Gastrocnemius medialis (tissue), 4 donors: ENCODE data around the gene ASB1. TPM values are rescaled to one million over a fixed set of nuclear protein-coding genes. Genes with fewer than 3 reads are reported as not detected.

Experiments used
- ATAC-seq, 2 donors: fragments of 150-250 bp; one replicate each; pipeline ENCODE4 v1.9.1; 2016
- DNase-seq, 2 donors: peaks; one replicate each; pipeline ENCODE4 v3.0.0-alpha.2; 2019
- H3K27ac ChIP-seq, 4 donors: fragments of 200-600 bp; sonication (generic); 1 replicate in 1 of 4; 2 replicates in 3 of 4; pipeline ENCODE4 v1.5.1; 2016 to 2018; ENCODE audit warnings: mild to moderate bottlenecking in 2 of 4, moderate library complexity in 1 of 4
- H3K27me3 ChIP-seq, 3 donors: fragments of 200-600 bp; sonication (generic) in 2 of 3; 1 replicate in 1 of 3; 2 replicates in 2 of 3; pipeline versions ENCODE4 v1.5.1 to v1.6.0; 2016 to 2019; ENCODE audit warnings: mild to moderate bottlenecking in 1 of 3, moderate library complexity in 1 of 3
- H3K36me3 ChIP-seq, 2 donors: fragments of 200-600 bp; sonication (generic) in 1 of 2; one replicate each; pipeline ENCODE4 v1.5.1; 2017 to 2018
- H3K4me1 ChIP-seq, 2 donors: fragments of 200-600 bp; sonication (generic) in 1 of 2; one replicate each; pipeline ENCODE4 v1.5.1; 2016 to 2017; ENCODE audit warnings: mild to moderate bottlenecking in 2 of 2
- H3K4me3 ChIP-seq, 4 donors: fragments of 200-600 bp; sonication (generic) in 3 of 4; 1 replicate in 1 of 4; 2 replicates in 3 of 4; pipeline ENCODE4 v1.5.1; 2016 to 2019; ENCODE audit warnings: mild to moderate bottlenecking in 2 of 4
- H3K9me3 ChIP-seq, 3 donors: fragments of 200-600 bp; sonication (generic) in 2 of 3; 1 replicate in 1 of 3; 2 replicates in 2 of 3; pipeline ENCODE4 v1.5.1; 2016 to 2019
- POLR2A ChIP-seq, 2 donors: fragments of 450-650 bp; IDR thresholded peaks; one replicate each; pipeline ENCODE4 v1.6.1; 2017; ENCODE audit warnings: antibody characterized with exemption in 2 of 2, mild to moderate bottlenecking in 2 of 2, moderate library complexity in 2 of 2
- in situ Hi-C, 4 donors: fragments of 200-750 bp; cut with MboI; loops; one replicate each; pipeline versions ENCODE4 v1.15.0 to v1.8.0; 2017; ENCODE audit warnings: low sequenced_read_pairs in 4 of 4
- intact Hi-C: fragments of 100-400 bp; cut with DNase I; formaldehyde crosslinking; loops from one replicate; pipeline ENCODE4 v1.15.1; 2023; ENCODE audit warnings: low total_unique reads
- total RNA-seq, 4 donors: library from RNA; depleted of rRNA; stranded (reverse); fragments of >200 nt; gene quantifications; one replicate each; pipeline versions ENCODE4 v1.1.0 to v1.2.3, GENCODE V29; 2016
- TF ChIP-seq, protein P1 (sequence below), 5 experiments: fragments of 450-650 bp in 3 of 5; fragments of 200-600 bp in 2 of 5; sonication (generic) in 2 of 5; IDR thresholded peaks in 4 of 5; conservative IDR thresholded peaks in 1 of 5; 1 replicate in 4 of 5; 2 replicates in 1 of 5; pipeline ENCODE4 v1.5.1; 2016 to 2019; ENCODE audit warnings: antibody characterized with exemption in 5 of 5, mild to moderate bottlenecking in 3 of 5, moderate library complexity in 3 of 5

Gene ASB1
- total RNA-seq, 4 donors from 2014 or later, result 17.1 to 33.6 (median 26.3) TPM

DNA sequence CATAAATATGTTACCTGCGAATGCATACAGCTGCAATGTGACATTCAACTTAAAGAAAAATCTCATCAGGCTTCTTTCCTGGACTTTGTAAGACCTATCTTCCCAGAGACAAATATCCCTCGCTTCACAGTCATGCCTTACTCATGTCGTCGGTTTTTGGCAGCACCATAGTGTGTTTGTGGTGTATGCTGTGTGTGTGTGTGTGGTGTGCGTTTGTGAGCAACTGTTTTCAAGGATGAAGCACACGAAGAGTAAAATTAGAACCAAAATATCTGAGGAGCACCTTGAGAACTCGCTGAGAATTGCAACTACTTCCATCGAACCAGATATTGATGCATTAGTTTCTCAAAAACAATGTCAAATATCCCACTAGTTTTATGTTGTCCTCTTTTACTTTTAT, 56.9 kb downstream of the ASB1 start:
- Histone ChIP-seq H3K9me3 (no peaks in the 10 kb centered on the region), H3K36me3 (no peaks in the 10 kb centered on the region), H3K4me1 (no peaks in the 10 kb centered on the region), H3K4me3 (no peak overlapping the region), H3K27me3 (no peaks in the 10 kb centered on the region), H3K27ac (no peak overlapping the region)
- intact Hi-C loops, result no loop called here
- TF ChIP-seq, protein P1, sequence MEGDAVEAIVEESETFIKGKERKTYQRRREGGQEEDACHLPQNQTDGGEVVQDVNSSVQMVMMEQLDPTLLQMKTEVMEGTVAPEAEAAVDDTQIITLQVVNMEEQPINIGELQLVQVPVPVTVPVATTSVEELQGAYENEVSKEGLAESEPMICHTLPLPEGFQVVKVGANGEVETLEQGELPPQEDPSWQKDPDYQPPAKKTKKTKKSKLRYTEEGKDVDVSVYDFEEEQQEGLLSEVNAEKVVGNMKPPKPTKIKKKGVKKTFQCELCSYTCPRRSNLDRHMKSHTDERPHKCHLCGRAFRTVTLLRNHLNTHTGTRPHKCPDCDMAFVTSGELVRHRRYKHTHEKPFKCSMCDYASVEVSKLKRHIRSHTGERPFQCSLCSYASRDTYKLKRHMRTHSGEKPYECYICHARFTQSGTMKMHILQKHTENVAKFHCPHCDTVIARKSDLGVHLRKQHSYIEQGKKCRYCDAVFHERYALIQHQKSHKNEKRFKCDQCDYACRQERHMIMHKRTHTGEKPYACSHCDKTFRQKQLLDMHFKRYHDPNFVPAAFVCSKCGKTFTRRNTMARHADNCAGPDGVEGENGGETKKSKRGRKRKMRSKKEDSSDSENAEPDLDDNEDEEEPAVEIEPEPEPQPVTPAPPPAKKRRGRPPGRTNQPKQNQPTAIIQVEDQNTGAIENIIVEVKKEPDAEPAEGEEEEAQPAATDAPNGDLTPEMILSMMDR (IDR thresholded peaks at IDR 0.05 in 4 of 5, conservative IDR thresholded peaks at IDR 0.05 in 1 of 5), result no peak
- TF ChIP-seq POLR2A (IDR thresholded peaks at IDR 0.05), result no peak
- in situ Hi-C loops, result no loop called here
- DNase-seq (no peak), ATAC-seq (no peak)

DNA sequence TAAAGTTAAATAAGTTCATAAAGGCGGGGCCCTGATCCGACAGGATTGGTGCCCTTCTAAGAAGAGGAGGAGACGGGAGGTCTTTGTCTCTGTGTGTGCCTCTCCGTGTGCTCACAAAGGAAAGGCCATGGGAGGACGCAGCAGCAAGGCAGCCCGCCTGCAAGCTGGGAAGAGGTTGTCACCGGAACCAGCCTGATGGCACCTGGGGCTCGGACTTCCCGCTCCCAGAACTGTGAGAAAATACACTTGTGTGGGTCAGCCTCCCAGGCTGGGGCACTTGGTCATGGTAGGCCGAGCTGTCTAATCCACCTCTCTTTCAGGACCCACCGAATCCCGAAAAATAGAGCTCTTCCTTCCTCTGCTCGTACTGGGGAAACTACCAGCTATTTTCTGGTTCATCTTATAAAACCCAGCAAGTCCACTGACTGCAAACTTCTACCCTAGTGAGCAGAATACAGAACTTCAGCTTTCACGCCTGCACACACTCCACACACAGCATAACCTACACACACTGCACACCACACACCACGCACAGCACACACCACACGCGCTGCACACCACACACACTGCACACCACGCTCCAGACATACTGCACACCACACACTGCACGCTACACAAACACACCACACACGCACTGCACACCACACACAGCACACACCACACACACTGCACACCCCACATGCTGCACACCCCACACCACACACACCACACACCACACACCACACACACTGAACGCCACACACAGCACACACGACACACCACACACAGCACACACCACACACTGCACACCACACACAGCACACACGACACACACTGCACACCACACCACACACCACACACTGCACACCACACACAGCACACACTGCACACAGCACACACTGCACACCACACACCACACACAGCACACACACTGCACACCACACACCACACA, 58.1 kb downstream of the ASB1 start:
- H3K36me3 ChIP-seq, result no peaks in the 10 kb centered on the region
- no peaks in the 10 kb centered on the region for H3K27me3 ChIP-seq
- no peak overlapping the region for H3K4me3 ChIP-seq
- H3K4me1 ChIP-seq, result no peaks in the 10 kb centered on the region
- no peak for DNase-seq
- H3K9me3 ChIP-seq, result no peaks in the 10 kb centered on the region
- no peak overlapping the region for H3K27ac ChIP-seq
- TF ChIP-seq, protein P1 (IDR thresholded peaks at IDR 0.05 in 4 of 5, conservative IDR thresholded peaks at IDR 0.05 in 1 of 5), result no peak
- TF ChIP-seq POLR2A (IDR thresholded peaks at IDR 0.05), result no peak
- in situ Hi-C loops (no loop called here), intact Hi-C loops (no loop called here)
- ATAC-seq, result no peak

DNA sequence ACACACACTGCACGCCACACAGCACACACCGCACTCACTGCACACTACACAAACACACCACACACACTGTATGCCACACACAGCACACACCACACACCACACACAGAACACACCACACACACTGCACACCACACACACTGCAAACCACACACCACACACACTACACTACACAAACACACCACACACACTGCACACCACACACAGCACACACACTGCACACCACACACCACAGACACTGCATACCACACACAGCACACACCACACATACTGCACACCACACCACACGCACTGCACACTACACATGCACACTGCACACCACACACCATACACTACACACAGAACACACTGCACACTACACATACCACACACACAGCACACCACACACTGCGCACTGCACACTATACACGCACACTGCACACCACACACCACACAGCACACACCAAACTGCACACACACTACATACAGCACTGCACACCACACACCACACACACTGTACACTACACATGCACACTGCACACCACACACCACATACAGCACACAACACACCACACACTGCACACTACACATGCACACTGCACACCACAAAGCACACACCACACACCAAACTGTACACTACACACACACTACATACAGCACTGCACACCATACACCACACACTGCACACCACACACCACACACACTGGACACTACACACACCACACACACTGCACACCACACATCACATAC, 59.6 kb downstream of the ASB1 start:
- in situ Hi-C loops, result no loop called here
- intact Hi-C loops, result no loop called here
- Histone ChIP-seq H3K4me3 (no peak overlapping the region), H3K27ac (no peak overlapping the region), H3K27me3 (no peaks in the 10 kb centered on the region), H3K36me3 (no peaks in the 10 kb centered on the region), H3K9me3 (no peaks in the 10 kb centered on the region), H3K4me1 (no peaks in the 10 kb centered on the region)
- no peak for TF ChIP-seq POLR2A (IDR thresholded peaks at IDR 0.05)
- TF ChIP-seq, protein P1 (IDR thresholded peaks at IDR 0.05 in 4 of 5, conservative IDR thresholded peaks at IDR 0.05 in 1 of 5), result no peak
- DNase-seq (no peak), ATAC-seq (no peak)

DNA sequence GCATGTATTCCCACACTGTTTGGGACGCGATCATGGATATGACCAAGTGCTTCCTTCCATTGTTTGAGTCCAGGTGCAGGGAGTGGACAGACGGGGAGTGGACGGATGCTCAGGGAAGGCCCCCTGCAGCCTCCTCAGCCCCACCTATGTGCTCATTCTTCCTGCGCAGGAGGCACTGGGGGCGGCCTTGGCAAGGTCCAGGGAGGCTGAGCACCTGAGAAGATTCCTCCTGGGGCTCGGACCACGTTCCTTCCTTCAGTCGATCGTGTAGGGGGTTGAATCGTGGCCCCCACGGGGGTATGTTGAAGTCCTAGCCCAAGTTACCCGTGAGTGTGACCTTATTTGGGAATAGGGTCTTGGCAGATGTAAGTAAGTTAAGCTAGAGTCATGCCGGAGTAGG, 60.4 kb downstream of the ASB1 start:
- Histone ChIP-seq H3K27ac (no peak overlapping the region), H3K36me3 (no peaks in the 10 kb centered on the region), H3K4me1 (no peaks in the 10 kb centered on the region), H3K9me3 (no peaks in the 10 kb centered on the region), H3K4me3 (no peak overlapping the region), H3K27me3 (no peaks in the 10 kb centered on the region)
- DNase-seq, result no peak
- TF ChIP-seq, protein P1 (IDR thresholded peaks at IDR 0.05 in 4 of 5, conservative IDR thresholded peaks at IDR 0.05 in 1 of 5), result no peak
- in situ Hi-C loops (no loop called here), intact Hi-C loops (no loop called here)
- no peak for ATAC-seq
